SKM-1 (cell line): ENCODE data around the gene EIF2B5.

Source experiments
- DNase-seq: peaks from one replicate; lab custom pipeline; 2025; ENCODE audit not compliant: unreplicated experiment; lab: John Stamatoyannopoulos, UW

Gene EIF2B5

DNA sequence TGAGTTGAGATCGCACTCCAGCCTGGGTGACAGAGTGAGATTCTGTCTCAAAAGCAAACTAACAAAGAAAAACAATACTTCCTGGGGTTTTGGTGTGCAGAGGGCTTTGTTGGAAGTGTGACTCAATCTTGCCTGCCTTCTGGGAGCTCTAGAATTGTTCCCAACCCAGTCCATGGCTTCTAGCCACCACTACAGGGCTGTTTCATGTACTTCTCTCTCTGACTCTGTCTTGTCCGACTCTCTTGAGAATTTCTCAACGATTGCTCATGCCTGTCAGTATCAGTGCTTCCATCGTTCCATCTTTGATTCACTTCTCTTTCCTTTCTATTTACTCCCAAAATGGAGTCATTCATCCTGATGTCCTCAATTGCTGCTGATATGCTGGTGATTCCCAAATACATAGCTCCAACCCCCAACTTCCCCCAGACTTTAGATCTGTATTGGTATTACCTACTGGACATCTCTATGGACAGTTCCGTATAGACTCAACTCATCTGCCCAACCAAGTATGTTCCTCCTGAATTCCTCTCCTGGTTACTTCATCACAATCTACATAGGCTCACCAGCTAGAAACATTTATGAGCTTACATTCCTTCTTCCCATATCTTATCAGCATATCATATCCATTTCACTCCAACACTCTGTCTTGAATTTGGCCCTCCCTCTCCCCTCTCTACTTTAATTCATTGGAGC is 37.7 kb downstream of the EIF2B5 start:
- DNase-seq, result no peak

DNA sequence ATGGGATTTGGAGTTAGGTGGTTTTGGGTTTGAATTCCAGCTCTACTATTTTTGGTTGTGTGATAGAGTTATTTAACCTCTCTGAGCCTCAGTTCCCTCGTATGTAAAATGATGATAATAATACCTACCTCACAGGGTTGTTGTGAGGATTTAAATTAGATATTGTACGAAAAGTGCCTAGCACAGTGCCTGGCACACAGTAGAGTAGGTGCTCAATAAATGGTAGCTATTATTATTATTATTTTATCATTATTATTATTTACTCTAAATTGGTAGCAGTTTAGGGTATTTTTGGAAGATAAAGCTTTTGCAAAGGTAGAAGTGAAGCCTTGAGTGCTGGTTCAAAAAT is 38.2 kb downstream of the EIF2B5 start:
- DNase-seq, result no peak

DNA sequence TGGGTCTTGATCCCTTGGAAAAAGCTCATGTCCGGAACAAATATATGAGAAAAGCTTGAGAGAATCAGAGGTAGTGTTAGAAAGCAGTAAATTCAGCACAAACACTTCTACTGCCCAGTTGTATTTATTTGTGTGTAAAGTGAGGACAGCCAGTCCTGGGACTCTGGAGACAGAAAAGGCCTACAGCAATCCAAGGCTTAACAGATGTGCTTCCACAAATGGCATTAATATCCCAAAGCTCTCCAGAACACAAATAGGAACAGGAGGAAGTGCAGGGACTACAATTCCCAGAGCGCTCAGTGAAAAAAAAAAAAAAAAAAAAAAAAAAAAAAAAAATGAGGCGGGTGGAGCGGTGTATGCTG is 39.1 kb downstream of the EIF2B5 start:
- DNase-seq, result no peak

DNA sequence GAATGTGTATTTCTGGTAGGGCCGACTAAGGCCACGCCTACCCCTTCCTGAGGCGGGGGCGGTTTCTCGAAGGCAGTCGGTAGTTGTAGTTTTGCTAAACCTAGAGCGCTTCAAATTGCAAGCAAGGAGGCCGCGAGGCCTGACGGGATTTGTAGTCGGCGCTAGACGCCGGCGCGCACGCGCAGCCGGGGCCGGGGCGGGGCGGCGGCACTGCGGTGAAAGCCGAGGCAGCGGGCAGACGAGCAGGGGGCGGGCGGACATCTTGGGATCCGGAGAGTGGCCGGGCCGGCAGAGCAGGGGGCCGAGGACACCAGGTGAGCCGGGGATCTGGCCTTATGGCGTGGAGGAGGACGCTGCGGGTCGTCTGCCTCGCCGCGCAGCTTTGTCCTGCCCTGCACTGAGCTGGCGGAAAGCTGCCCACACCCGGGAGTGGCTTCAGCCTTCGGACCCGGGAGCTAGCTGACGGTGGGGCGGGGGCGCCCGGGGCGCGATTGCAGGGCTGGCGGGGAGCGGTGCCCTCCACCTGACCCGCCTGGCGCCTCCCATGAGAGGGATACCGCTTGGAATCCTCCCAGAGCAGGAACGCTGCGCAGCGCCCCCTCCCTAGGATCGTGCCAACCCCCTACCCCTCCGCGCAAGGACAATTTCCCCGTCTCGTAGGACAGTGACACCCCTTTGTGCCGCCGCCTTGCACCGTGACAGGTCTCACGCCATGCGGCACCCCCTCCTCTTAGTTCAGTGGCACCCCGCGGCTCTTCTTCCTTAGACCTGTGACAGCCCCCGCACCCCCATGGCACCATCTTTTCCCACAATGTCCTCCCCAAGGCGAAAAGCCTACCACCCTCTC is 39.7 kb downstream of the EIF2B5 start, which contains the start of gene AP2M1:
Gene AP2M1, plus strand, starts transcription at position 210 of the 847 bp plus-strand sequence. CDS start 2,139 bp downstream, outside the sequence.
- DNase-seq, result peak; percentile 96

- DNase-seq, result no peak
Measured at GRCh38 chr3:184175506-184175905, 40.3 kb downstream of the EIF2B5 start.

- no peak for DNase-seq
Measured at GRCh38 chr3:184175981-184176376, 40.8 kb downstream of the EIF2B5 start.

DNA sequence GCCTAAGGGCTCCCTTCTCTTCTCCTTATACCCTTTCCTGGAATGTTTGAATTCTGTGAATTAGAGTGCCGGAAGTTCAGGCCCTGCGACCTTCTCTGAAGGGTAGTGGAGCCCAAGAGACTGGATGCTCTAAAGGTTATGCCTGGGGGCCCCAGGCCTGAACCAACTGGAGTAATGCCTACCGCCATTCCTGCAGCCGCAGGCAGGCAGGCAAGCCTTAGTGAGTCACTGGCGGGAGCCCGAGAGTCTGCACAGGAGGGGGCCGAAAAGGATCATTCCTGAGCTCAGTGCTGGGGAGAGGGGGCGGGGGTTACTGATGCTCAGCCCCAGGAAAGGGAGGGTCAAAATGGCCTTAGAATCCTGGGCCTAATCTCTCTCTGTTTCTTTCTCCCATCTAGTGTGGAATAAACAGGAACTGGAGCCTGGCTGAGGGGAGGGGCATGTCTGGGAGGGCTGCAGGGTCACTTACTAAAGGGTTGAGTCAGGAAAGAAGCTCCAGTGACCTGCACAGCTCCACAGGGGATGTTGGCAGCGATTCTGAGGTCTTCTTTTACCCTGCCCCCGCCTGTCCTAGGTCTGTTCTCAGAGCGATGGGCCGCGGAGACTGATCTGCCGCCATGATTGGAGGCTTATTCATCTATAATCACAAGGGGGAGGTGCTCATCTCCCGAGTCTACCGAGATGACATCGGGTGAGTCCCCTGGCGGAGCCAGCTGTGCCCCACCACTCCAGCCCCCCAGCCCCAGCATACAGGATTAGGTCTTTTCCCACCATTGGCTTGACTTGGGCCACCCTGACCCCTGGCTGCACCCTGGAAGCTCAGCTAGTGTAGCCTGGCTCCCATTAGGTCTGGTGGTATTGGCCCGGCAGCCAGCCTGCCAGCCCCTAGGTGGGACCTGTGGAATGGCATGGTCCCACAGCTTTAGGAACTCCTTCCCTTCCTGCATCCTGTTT is 41.5 kb downstream of the EIF2B5 start:
- no peak for DNase-seq

- no peak for DNase-seq
Measured at GRCh38 chr3:184177331-184177731, 42.2 kb downstream of the EIF2B5 start.

GRCh38 chr3:184177767-184178306 is 42.7 kb downstream of the EIF2B5 start:
- no peak for DNase-seq

DNA sequence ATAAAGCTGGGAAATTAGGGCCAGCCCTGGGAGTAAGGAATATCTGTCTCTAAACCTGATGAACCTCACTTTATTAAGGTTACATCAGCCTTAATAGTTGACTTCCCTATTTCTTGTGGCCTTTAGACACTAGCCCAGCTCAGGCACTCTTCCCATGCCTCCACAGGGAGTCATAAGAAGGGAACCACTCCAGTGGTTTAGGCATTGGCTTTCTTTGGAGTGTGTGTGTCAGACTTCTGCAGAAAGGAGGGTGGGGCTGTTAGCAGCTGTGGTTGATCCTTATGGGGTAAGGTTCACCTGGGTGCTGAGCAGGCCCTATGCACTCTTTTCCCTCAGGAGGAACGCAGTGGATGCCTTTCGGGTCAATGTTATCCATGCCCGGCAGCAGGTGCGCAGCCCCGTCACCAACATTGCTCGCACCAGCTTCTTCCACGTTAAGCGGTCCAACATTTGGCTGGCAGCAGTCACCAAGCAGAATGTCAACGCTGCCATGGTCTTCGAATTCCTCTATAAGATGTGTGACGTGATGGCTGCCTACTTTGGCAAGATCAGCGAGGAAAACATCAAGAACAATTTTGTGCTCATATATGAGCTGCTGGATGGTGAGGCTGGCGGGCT is 43.5 kb downstream of the EIF2B5 start:
- DNase-seq, result no peak

DNA sequence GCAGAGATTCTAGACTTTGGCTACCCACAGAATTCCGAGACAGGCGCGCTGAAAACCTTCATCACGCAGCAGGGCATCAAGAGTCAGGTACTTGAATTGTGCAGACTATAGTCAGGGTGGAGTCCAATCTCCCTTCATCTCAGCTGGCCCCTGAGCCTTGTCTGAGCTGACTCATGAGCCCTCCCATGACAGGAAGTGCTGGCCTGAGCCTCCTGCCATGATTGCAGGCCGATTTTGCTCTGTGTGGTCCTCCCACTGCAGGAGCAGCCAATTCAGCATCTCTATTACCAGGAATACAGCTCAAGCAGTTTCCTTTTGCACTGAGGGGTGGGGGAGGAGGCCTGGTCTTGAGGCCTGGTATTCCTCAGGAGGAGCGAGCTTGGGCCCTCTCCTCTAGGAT is 45.0 kb downstream of the EIF2B5 start:
- no peak for DNase-seq

GRCh38 chr3:184181596-184181995 is 46.4 kb downstream of the EIF2B5 start:
- DNase-seq, result no peak

DNA sequence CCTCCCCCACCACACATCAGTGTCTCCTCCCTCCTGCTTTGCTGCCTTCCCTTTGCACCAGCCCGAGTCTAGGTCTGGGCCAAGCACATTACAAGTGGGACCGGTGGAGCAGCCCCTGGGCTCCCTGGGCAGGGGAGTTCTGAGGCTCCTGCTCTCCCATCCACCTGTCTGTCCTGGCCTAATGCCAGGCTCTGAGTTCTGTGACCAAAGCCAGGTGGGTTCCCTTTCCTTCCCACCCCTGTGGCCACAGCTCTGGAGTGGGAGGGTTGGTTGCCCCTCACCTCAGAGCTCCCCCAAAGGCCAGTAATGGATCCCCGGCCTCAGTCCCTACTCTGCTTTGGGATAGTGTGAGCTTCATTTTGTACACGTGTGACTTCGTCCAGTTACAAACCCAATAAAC is 48.5 kb downstream of the EIF2B5 start:
- DNase-seq, result no peak

DNA sequence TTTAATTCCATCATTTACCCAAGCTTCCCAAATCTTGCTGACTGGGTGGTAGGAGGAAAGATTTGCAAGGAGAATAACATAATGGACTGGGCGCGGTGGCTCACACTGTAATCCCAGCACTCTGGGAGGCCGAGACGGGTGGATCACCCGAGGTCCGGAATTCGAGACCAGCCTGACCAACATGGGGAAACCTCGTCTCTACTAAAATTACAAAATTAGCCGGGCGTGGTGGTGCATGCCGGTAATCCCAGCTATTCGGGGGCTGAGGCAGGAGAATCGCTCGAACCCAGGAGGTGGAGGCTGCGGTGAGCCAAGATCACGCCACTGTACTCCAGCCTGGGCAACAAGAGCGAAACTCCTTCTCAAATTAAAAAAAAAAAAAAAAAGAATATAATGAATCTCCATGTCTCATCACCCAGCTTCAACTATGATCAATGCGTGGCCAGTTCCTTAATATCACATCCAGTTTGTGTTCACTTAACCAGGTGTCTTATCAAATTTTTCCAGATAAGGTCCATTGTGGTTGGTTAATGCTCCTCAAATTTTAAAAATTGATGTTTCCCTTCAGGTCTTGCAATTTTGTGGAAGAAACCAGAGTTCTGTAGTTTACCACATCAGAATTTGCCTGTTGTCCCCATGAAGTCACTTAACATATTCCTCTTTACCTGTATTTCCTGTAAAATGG is 49.5 kb downstream of the EIF2B5 start:
- DNase-seq, result no peak

DNA sequence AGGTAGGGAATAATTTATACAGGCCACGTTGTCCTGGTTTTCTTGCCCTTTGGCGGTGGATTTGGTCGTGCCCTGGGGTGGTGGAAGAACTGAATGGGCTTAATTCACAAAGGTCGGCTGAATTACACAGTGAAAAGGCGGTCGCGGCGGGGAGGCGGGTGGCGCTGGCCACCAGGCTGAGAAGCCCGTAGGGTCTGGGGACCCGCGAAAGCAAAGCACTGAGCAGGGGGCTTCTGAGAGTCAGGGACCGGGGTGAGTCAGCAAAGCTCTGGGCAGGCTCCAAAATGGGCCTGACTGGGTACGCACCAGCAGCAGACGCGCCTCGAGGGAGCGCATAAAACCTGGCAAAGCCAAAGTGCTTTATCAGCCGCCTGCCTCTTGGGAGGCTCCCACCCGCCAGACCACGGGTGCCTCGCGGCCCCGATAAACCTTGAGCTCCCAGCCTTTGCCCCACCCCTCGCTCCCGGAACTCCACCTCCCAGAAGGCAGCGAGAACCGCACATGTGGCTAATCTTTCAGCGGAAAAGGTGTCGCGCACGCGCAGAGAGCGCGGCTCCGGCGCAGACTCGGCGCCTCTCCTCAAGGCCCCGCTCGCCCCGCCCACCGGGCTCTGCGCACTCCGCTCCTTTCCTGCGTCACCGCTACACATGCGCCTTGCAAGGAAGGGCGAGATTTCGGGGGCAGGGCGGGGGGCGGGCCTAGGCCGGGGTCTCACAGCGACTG is 50.5 kb downstream of the EIF2B5 start:
- DNase-seq, result peak; percentile 88

DNA sequence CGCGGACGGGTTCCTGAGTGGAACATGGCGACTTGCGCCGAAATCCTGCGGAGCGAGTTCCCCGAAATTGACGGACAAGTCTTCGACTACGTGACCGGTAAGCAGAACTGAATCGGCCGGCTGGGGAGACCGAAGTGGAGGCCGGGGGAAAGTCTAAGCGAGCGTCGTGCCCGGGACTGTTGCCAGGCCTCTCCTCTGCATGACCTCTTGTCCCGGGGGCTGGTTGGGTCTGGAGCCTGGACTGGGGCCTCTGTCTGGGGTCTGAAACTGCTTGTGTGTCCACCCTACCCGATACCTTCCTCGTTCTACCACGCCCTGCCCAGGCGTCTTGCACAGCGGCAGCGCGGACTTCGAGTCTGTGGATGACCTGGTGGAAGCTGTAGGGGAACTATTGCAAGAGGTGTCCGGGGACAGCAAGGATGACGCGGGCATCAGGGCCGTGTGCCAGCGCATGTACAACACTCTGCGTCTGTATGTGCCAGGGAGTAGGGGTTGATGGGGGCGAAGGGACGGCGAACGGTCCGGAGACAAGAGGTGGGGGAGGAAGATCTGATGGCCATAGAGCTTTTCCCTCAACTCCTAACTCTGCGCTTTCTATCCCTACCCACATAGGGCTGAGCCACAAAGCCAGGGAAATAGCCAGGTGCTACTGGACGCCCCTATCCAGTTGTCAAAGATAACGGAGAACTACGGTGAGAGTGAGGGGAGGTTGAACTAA is 51.2 kb downstream of the EIF2B5 start, which contains the start of gene ABCF3:
Gene ABCF3, plus strand, starts transcription at position 16 of the 718 bp plus-strand sequence. Its CDS starts 9 bp downstream, at position 25.
- no peak for DNase-seq

GRCh38 chr3:184186902-184187207 is 51.7 kb downstream of the EIF2B5 start:
- DNase-seq, result no peak

DNA sequence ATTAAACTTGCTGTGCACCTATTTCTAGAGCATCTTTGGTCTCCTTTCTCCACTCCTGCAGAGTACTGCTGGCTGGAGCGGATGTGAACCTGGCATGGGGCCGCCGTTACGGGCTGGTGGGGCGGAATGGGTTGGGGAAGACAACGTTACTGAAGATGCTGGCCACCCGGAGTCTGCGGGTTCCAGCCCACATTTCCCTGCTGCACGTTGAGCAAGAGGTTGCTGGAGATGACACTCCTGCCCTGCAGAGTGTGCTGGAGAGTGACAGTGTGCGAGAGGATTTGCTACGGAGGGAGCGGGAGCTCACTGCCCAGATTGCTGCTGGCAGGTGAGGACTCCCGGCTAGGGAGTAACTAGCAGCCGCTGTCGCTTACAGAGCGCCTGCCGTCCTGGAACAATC is 52.9 kb downstream of the EIF2B5 start:
- DNase-seq, result no peak

DNA sequence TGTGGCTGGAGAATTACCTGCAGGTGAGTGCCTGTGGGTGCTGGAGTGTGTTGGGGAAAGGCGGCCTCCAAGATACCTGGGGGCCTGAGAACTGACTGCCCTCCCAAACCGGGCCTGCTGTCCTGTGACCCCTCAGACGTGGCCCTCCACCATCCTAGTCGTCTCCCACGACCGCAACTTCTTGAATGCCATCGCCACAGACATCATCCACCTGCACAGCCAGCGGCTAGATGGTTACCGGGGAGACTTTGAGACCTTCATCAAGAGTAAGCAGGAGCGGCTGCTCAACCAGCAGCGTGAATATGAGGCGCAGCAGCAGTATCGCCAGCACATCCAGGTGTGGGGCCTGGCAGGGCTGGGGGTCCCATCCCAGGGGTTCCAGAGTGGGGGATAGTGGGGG is 54.3 kb downstream of the EIF2B5 start:
- no peak for DNase-seq
